HG03469 (cell line): ENCODE measurements around the gene KIAA0513.
"Not testable (repeated sequence)": the region's sequence is repeated elsewhere in the genome, so short reads cannot be mapped to it uniquely, and the experiment has no call there.

Source experiments
- ATAC-seq: cut with Tn5 transposase; IDR thresholded peaks from one replicate; pipeline ENCODE4 v1.9.1; 2021; ENCODE audit warnings: mild to moderate bottlenecking, moderate library complexity, moderate number of reproducible peaks; ENCODE audit not compliant: unreplicated experiment

Gene KIAA0513

GRCh38 chr16:85047867-85048455 lies 20.4 kb downstream of the KIAA0513 start:
- ATAC-seq, result no peak

- ATAC-seq, result no peak
These were observed 21.4 kb downstream of the KIAA0513 start for GRCh38 chr16:85048921-85049562.

DNA sequence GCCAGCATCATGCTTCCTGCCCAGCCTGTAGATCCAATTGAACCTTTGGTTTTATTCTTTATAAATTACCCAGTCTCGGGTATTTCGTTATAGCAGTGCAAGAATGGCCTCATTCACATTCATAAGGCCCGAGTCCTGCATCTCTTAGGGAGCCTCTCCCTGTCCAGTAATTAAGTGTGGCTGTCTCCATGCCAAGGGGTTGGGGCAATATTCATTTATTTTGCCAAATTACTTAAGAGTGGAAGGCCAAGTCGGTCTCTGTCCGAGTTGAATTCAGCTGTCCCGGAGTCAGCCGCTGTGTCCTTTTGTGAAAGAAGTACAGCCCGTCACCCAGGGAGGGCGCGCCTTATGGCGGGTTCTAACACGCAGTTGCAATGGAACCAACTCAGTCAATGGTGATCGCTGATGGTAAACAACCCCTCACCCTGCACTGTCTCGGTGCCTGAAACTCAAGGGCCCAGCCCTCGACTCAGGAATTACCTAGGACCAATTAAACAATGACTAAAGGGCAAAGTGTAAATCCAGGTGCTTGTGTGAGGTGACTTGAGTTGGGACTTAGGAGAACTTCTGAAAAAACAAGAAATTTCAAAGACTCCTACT lies 22.2 kb downstream of the KIAA0513 start:
- no peak for ATAC-seq

GRCh38 chr16:85051067-85051581 lies 23.5 kb downstream of the KIAA0513 start:
- no peak for ATAC-seq

- no peak for ATAC-seq
These were observed 24.1 kb downstream of the KIAA0513 start for GRCh38 chr16:85051683-85052082.

- ATAC-seq, result no peak
These were observed 24.9 kb downstream of the KIAA0513 start for GRCh38 chr16:85052536-85052935.

DNA sequence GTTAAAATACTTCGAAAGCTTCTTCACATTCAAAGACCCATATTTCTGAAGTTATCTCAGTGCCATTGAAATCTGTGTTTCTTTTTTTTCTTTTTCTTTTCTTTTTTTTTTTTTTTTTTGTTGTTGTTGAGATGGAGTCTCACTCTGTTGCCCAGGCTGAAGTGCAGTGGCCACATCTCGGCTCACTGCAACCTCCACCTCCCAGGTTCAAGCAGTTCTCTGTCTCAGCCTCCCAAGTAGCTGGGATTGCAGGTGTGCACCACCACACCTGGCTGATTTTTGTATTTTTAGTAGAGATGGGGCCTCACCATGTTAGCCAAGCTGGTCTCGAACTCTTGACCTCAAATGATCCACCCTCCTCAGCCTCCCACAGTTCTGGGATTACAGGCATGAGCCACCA lies 26.7 kb downstream of the KIAA0513 start:
- not testable (repeated sequence) for ATAC-seq

DNA sequence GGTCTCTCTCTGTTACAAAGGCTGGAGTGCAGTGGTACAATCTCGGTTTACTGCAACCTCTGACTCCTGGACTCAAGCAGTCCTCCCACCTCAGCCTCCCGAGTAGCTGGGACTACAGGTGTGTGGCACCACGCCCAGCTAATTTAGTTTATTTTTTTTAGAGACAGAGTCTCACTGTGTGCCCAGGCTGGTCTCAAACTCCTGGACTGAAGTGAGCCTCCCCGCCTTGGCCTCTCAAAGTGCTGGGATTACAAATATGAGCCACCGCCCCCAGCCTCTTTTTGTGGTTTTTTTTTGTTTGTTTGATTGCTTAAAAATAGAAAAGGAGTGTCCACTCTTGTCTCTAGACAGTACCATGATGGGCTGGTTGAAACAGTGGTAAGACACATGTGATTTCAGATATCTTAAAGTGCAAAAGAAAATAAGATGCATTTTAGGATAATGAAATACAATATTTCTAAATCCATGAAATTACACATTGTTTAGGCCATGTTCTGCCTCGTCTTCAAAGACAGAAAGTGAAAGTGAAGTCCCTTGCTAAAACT lies 27.4 kb downstream of the KIAA0513 start:
- no peak for ATAC-seq

DNA sequence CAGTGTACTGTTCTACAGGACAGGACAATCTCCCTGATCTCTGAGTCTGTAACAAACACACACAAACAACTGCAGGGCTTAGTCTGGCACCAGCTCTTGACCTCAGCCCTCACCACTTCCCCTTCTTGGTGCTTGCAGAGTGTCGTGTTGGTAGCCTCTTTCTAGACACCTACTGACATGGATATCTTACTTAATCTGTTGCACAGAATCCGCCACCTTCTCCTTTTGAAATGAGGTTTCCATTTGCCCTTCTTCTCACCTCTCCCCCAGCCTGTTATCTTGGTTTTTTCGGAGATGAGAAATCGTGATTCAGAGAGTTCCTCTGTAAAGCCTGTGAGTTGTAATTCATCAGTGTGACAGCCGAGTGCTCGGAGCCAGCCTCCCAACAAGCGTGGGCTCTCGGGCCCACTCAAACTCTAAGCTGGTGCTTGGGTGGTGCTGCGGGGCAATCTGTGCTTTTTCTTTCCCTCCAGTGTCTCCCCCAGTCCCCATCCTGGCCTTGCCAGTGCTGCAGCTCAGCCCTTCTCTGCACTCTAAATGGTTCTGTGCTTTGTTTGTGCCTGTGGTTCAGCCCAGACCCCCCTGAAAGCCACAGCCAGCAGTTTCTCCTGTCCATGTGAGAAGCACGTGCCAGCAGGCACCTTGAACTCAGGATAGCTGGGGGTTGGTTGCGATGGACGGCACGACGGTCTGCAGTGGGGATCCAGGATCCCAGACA lies 28.1 kb downstream of the KIAA0513 start:
- ATAC-seq, result peak; percentile 64

GRCh38 chr16:85056211-85056748 lies 28.7 kb downstream of the KIAA0513 start:
- no peak for ATAC-seq

DNA sequence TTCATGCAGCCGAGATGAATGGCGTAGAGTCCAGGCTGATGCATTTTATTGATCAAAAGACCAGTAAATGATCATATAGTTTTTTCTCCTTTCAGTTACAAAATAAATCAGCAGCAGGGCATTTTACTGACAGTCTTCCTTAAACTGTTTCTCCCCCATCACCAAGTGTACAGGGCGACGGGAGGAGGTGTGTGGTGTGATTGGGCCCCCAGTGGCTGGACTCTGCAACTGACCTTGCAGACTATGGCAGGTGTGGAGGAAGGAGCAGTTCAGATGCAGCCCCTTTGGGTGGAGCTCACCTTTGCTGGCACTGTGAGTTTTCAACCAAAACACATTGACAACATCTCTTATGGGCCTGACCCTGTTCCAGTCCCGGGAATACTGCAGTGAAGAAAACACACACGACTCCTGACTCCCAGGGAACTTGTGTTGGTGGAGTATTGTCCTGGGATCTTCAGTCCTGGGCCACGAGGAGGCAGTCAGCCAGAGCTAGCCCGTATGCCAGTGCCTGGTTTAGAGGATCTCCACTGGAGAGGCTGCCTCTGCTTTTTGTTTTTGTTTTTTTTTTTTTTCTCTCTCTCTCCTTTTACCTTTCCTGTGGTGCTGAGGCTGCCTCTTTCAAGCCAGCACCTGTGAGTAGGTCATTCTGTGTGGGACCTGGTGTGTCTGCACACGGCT lies 29.8 kb downstream of the KIAA0513 start:
- ATAC-seq, result no peak

GRCh38 chr16:85057948-85058347 lies 30.4 kb downstream of the KIAA0513 start:
- no peak for ATAC-seq

GRCh38 chr16:85058909-85059308 lies 31.3 kb downstream of the KIAA0513 start:
- no peak for ATAC-seq

GRCh38 chr16:85061566-85061965 lies 34.0 kb downstream of the KIAA0513 start:
- ATAC-seq, result no peak

- ATAC-seq, result no peak
These were observed 34.7 kb downstream of the KIAA0513 start for GRCh38 chr16:85062323-85062722.

GRCh38 chr16:85062845-85063244 lies 35.2 kb downstream of the KIAA0513 start:
- no peak for ATAC-seq

DNA sequence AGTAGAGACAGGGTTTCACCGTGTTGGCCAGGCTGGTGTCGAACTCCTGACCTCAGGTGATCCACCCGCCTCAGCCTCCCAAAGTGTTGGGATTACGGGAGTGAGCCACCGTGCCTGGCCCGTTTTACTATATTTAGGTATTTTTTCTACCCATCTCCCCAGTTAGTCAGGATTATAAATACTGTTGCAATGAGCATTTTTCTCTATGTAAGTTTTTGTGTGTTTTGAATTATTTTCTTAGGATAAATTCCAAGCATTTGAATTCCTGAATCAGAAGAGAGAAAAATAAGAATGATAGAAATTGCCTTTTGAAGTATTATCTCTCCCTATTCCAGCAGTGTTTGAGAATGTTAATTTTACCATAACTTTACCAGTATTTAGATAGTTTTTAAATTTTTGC lies 36.6 kb downstream of the KIAA0513 start:
- ATAC-seq, result no peak

GRCh38 chr16:85065099-85065498 lies 37.5 kb downstream of the KIAA0513 start:
- no peak for ATAC-seq

GRCh38 chr16:85066346-85066885 lies 38.8 kb downstream of the KIAA0513 start:
- no peak for ATAC-seq

DNA sequence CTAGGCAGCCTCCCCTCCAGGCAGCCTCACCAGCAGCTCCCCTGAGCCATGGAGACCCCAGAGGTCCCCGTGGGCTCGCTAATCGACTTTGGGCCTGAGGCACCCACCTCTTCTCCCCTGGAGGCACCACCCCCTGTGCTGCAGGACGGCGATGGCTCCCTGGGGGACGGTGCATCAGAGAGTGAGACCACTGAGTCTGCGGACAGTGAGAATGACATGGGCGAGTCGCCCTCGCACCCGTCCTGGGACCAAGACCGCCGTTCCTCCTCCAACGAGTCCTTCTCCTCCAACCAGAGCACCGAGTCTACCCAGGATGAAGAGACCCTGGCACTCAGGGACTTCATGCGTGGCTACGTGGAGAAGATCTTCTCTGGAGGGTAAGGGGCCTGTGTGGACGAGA lies 39.4 kb downstream of the KIAA0513 start:
- ATAC-seq, result no peak
